ENCODE results near the gene BLOC1S6.

BLOC1S6 gene

GRCh38 chr15:45588219-45588875, 1.2 kb downstream of the BLOC1S6 start:
- no peak for DNase-seq (ENCODE audit: low read depth in 2 of 2)

- no peak for DNase-seq (ENCODE audit: low read depth in 2 of 2)
Observed at GRCh38 chr15:45589256-45589655, 2.1 kb downstream of the BLOC1S6 start.

DNA sequence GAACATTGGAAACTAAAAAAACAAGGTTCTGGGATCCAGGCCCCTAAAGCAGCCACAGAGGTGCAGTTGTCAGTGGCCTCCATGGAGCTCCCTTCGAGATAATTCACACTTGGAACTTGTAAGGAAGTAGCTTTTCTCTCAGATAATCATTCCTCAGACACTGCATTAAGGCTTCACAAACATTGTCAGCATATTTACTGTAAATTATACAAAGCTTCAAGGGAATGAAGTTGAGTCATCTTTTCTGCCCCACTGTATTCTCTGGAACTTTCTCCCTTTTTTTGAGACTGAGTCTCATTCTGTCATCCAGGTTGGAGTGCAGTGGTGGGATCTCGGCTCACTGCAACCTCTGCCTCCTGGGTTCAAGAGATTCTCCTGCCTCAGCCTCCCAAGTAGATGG, 7.1 kb downstream of the BLOC1S6 start:
- no peak for DNase-seq (ENCODE audit: low read depth in 2 of 2)

DNA sequence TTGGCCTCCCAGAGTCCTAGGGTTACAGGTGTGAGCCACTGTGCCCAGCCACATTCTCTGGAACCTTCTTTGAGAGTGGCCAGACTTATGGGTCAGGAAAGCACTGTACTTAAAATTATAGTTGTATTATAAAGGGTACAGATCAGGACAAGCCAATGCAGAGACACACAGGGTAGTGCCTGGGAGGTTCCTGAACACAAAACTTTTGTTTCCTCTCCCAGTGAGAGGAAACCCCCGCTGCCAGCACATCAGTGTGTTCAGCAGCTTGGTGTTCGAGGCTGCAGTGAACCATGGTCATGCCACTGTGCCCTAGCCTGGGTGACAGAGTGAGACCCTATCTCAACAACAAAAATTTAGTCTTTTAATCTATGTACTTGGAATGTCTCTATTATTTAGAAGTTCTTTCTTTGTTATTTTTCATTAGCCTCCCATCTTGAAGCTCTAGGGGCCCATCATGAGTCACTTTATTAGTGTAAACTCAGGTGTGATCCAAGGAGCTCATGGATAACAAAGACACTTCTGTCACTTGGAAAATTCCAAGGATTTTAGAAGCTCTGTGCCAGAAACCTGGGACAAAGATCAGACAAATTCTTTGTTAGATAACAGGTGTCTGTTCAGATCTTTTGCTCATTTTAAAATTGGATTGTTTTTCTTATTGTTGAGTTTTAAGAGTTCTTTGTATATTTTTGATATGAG, 7.8 kb downstream of the BLOC1S6 start:
- no peak for DNase-seq (ENCODE audit: low read depth in 2 of 2)

GRCh38 chr15:45603881-45604280, 16.7 kb downstream of the BLOC1S6 start:
- DNase-seq (ENCODE audit: low read depth in 2 of 2), result no peak

- no peak for DNase-seq (ENCODE audit: low read depth in 2 of 2)
Observed at GRCh38 chr15:45604326-45604725, 17.1 kb downstream of the BLOC1S6 start.

DNA sequence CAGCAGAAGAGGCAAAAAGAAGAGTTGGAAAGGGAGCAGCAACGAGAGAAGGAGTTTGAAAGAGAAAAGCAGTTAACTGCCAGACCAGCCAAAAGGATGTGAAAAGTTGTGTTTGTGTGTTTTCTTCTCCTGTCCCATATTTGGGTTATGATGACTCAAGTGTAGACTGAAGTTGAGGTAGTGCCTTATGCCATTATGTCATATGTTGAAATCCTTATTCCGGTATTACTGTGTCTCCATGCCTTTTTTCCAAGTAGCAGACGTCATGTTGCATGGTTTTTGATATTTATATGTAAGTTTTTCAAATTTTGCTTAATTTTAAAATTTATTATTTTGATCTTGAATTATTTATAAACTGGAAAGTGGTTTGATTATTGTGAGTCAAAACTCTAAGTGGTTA, 19.2 kb downstream of the BLOC1S6 start:
- DNase-seq (ENCODE audit: low read depth in 2 of 2), result no peak

DNA sequence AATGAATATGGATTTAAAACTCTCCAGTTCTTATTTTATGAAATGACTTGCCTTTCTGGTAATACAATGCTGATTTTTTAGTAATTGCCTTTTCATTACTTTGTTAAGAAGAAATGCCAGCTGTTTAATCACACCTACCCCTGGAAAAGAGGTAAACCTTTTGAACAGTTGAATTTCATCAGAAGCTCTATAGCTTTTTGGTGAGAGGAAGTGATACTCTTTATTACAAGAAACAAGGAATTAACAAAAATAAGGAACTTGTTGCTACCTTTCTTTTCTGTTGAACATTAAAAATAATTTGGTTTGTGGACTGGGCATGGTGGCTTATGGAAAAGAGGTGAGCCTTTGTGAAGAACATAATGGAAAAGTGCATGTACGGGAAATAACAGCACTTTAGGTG, 19.7 kb downstream of the BLOC1S6 start:
- no peak for DNase-seq (ENCODE audit: low read depth in 2 of 2)

DNA sequence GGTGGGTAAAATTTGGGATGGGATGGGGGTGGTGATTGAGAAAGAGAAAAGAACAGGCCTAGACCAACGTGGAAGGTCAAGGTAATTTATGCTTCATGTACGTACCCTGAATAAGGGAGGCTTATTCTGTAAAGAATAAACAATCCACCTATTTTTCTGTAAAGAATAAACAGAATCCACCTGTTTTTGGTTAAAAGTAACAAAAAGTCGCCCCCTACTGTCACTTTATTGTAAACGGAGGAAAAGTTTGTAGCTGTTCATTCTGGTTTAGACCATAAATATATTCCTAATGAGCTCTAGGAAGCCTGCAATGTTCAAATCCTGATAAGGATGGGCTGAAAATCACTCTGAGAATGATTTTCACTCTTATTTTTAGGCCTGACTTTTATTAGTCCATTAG, 24.1 kb downstream of the BLOC1S6 start:
- DNase-seq (ENCODE audit: low read depth in 2 of 2), result no peak

GRCh38 chr15:45612790-45613415, 25.7 kb downstream of the BLOC1S6 start:
- no peak for DNase-seq (ENCODE audit: low read depth in 2 of 2)

DNA sequence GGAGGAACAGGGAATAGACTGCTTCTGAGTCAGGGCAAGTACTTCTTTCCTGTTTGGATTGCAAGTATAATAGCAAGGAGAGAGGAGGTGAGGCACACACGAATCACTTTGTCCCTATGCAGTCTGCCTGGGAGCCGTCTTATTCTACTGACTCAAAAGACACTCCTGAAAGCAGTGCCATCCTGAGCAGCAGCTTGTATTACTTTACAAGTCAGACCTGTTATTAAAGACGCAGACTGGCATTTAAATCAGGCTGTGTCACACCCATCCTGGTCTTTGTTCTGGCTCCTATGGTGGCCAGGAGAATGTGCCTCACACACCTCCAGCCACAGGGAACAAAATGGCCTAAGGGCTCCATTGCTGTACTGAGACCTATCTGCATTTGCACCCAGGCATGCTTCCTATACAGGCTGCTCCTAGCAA, 29.7 kb downstream of the BLOC1S6 start:
- no peak for DNase-seq (ENCODE audit: low read depth in 2 of 2)

GRCh38 chr15:45618813-45619212, 31.6 kb downstream of the BLOC1S6 start:
- no peak for DNase-seq (ENCODE audit: low read depth in 2 of 2)

DNA sequence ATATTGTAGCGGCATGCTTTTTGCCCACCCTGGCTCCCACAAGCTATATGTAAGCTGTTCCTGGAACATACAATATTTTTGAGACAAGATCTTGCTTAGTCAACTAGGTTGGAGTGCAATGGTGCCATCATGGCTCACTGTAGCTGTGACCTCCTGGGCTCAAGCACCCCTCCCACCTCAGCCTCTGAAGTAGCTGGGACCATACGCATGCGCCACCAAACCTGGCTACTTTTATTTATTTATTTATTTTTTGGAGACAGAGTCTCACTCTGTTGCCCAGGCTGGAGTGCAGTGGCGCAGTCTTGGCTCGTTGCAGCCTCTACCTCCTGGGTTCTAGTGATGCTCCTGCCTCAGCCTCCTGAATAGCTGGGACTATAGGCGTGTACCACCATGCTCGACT, 41.0 kb downstream of the BLOC1S6 start:
- DNase-seq (ENCODE audit: low read depth in 2 of 2), result no peak

GRCh38 chr15:45630917-45631691, 43.9 kb downstream of the BLOC1S6 start:
- DNase-seq (ENCODE audit: low read depth in 2 of 2), result no peak

- DNase-seq (ENCODE audit: low read depth in 2 of 2), result no peak
Observed at GRCh38 chr15:45631776-45632175, 44.6 kb downstream of the BLOC1S6 start.

GRCh38 chr15:45634432-45635190, 47.4 kb downstream of the BLOC1S6 start, which contains the start of gene SQOR:
TSS of gene SQOR (plus strand) at chr15:45635029. CDS start at chr15:45658924, 23,895 bp downstream.
- DNase-seq (ENCODE audit: low read depth in 2 of 2), result peak; percentile 15 to 33

DNA sequence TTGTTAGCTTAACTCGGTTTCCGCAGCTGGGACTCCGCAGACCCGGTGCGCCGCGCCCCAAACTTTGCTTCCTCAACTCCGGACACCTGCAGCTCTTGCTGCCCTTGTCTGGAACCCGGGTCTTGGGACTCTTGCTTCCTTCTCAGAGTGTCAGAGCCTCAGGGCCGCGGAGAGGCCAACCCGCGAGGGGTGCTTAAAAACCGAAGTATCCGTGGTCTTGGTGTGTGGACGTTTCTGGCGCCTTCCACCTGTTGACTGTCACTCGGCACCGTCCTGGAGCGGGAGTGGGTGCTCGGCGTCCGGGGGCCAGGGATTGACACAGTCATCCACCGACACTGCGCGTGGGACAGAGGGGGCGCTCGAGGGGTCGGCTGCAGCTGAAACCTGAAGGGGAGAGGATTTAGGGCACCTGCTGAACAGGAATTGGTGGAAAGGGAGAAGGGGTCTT, 48.0 kb downstream of the BLOC1S6 start:
- peak; percentile 27 to 34 for DNase-seq (ENCODE audit: low read depth in 2 of 2)

DNA sequence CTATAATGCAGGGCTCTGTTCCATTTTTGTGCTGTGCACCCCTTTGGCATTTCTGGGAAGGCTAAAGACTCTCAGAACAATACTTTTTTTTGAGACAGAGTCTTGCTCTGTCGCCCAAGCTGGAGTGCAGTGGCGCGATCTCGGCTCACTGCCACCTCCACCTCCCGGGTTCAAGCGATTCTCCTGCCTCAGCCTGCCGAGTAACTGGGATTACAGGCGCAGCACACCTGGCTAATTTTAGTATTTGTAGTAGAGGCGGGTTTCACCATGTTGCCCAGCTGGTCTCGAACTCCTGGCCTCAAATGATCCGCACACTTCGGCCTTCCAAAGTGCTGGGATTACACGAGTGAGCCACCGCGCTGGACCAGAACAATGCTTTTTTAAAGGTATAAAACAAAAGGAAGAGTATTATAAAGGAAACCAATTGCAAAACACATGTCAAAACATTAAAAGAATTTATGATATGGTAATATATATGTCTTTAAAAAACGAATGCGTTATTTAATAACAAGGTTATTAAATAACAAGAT, 48.6 kb downstream of the BLOC1S6 start:
- DNase-seq (ENCODE audit: low read depth in 2 of 2), result no peak

DNA sequence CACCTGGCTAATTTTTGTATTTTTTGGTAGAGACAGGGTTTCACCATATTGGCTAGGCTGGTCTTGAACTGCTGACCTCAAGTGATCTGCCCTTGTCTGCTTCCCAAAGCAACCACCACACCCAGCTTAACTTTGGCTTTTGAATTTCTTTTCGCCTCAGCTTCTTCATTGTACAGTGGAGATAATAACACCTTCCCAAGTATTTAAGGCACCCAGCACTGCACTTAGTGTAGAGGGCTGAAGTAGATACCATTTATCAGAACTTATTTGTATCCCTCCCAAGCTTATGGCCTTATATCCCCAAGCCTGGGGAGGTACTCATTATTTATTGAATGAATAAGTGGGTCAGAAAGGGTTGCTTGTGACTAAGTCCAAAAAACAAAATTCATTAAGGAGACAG, 50.0 kb downstream of the BLOC1S6 start:
- no peak for DNase-seq (ENCODE audit: low read depth in 2 of 2)

- no peak for DNase-seq (ENCODE audit: low read depth in 2 of 2)
Observed at GRCh38 chr15:45637552-45638033, 50.4 kb downstream of the BLOC1S6 start.

DNA sequence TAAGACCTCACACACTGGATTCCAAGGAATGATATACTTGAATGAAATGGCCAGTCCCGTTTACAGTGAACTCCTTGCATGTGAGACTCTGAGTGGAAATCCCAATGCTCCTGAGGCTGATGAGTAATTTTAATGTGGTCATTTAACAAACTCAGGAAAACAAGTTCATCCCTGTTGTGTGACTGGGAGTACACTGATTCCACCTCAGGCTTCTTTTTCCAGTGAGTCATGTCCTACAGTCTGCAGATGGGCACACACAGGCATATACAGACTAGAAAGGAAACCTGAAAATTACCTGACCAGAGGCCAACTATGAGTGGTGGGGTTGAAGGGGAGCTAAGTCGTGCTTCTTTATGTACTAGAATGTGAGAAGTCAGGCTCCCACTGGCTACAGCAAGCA, 53.4 kb downstream of the BLOC1S6 start:
- DNase-seq (ENCODE audit: low read depth in 2 of 2), result no peak
